Thyroid gland (tissue), 4 donors: ENCODE results near the gene MAML3. TPM values are rescaled to one million over a fixed set of nuclear protein-coding genes. Genes with fewer than 3 reads are reported as not detected.

Experiments
- DNase-seq, 2 donors: peaks; one replicate each; pipeline ENCODE4 v3.0.0-alpha.2; 2019
- H3K27ac ChIP-seq, 3 donors: fragments of 200-600 bp; sonication (generic); 1 replicate in 2 of 3; 2 replicates in 1 of 3; pipeline ENCODE4 v1.5.1; 2016 to 2019; ENCODE audit warnings: mild to moderate bottlenecking in 1 of 3, moderate library complexity in 1 of 3
- H3K27me3 ChIP-seq: fragments of 200-600 bp; sonication (generic); one replicate; pipeline ENCODE4 v1.5.1; 2019
- H3K36me3 ChIP-seq, 2 donors: fragments of 200-600 bp; sonication (generic); one replicate each; pipeline ENCODE4 v1.5.1; 2016 to 2019
- H3K4me1 ChIP-seq, 2 donors: fragments of 200-600 bp; sonication (generic); one replicate each; pipeline ENCODE4 v1.5.1; 2017 to 2019
- H3K4me3 ChIP-seq, 3 donors: fragments of 200-600 bp; sonication (generic); replicated peaks in 1 of 3; 1 replicate in 2 of 3; 2 replicates in 1 of 3; pipeline ENCODE4 v1.5.1; 2016; ENCODE audit warnings: mild to moderate bottlenecking in 1 of 3
- H3K9me3 ChIP-seq: fragments of 200-600 bp; sonication (generic); one replicate; pipeline ENCODE4 v1.5.1; 2017
- POLR2A ChIP-seq, 2 donors: fragments of 450-650 bp; IDR thresholded peaks; one replicate each; pipeline ENCODE4 v1.6.1; 2017; ENCODE audit warnings: antibody characterized with exemption in 2 of 2, mild to moderate bottlenecking in 2 of 2, moderate library complexity in 1 of 2
- WGBS, 2 donors: methylation state at CpG; one replicate each; pipeline ENCODE4 v1.1.5; 2017; 5-methylcytosine and 5-hydroxymethylcytosine counted together
- intact Hi-C: fragments of 100-400 bp; cut with DNase I; formaldehyde crosslinking; loops from one replicate; pipeline ENCODE4 v1.15.1; 2023
- total RNA-seq, 4 donors: library from RNA; depleted of rRNA; stranded (reverse); fragments of >200 nt; gene quantifications; one replicate each; pipeline ENCODE4 v1.2.3, GENCODE V29; 2016
- TF ChIP-seq, protein P1 (sequence below), 6 experiments: fragments of 200-600 bp in 3 of 6; fragments of 450-650 bp in 3 of 6; sonication (generic) in 3 of 6; IDR thresholded peaks; one replicate each; pipeline ENCODE4 v1.5.1; 2016 to 2019; ENCODE audit warnings: antibody characterized with exemption in 6 of 6, mild to moderate bottlenecking in 2 of 6, inconsistent platforms in 1 of 6, moderate library complexity in 1 of 6

The MAML3 gene
- total RNA-seq, 4 donors from 2014 or later, result 5.7 to 14.1 (median 11.4) TPM

DNA sequence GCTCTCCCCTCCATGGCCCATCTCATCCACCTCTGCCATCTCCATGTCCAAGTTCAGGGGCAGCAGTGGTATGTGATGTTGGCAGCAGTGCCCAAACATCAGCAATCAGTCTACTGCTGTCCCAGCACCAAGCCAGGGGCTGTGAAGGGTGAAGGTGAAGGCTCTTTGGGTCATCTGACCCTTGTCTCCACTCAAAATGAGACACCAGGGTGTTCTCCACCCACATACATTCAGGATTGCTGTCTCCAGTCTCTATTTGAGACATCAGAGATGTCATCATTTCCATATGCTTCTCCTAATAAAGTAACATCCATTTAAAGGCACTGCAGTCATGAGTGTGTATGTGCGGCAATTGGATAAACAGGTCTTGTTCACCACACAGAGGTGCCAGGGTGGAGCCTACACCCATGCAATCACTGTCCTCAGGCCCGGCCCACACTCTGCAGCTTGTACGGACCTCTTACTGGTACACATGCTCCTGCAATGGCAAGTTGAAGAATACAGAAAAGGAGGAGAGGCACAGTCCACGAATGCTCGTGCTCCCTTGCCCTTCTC is 22.2 kb downstream of the MAML3 start:
- Histone ChIP-seq H3K4me3 (no peak overlapping the region), H3K27me3 (no peaks in the 10 kb centered on the region), H3K36me3 (no peaks in the 10 kb centered on the region), H3K4me1 (peaks cover 5 to 10% of the 10 kb centered on the region in 2 donors), H3K9me3 (no peaks in the 10 kb centered on the region), H3K27ac (no peak overlapping the region)
- 91 to 97% methylated on average over 5 of the region's 5 CpGs for WGBS, 2 donors
- DNase-seq, result no peak
- TF ChIP-seq, protein P1, sequence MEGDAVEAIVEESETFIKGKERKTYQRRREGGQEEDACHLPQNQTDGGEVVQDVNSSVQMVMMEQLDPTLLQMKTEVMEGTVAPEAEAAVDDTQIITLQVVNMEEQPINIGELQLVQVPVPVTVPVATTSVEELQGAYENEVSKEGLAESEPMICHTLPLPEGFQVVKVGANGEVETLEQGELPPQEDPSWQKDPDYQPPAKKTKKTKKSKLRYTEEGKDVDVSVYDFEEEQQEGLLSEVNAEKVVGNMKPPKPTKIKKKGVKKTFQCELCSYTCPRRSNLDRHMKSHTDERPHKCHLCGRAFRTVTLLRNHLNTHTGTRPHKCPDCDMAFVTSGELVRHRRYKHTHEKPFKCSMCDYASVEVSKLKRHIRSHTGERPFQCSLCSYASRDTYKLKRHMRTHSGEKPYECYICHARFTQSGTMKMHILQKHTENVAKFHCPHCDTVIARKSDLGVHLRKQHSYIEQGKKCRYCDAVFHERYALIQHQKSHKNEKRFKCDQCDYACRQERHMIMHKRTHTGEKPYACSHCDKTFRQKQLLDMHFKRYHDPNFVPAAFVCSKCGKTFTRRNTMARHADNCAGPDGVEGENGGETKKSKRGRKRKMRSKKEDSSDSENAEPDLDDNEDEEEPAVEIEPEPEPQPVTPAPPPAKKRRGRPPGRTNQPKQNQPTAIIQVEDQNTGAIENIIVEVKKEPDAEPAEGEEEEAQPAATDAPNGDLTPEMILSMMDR (IDR thresholded peaks at IDR 0.05), result no peak
- no peak for TF ChIP-seq POLR2A (IDR thresholded peaks at IDR 0.05)
- intact Hi-C loops, result no loop called here

- Histone ChIP-seq H3K27ac (no peak overlapping the region), H3K36me3 (no peaks in the 10 kb centered on the region), H3K4me1 (peaks cover 5 to 8% of the 10 kb centered on the region in 2 donors), H3K9me3 (no peaks in the 10 kb centered on the region), H3K4me3 (no peak overlapping the region), H3K27me3 (no peaks in the 10 kb centered on the region)
- DNase-seq, result no peak
- TF ChIP-seq, protein P1 (IDR thresholded peaks at IDR 0.05), result no peak
- no peak for TF ChIP-seq POLR2A (IDR thresholded peaks at IDR 0.05)
- intact Hi-C loops, result no loop called here
- WGBS, 2 donors, result 88 to 90% methylated on average over 2 of the region's 2 CpGs
Measured at GRCh38 chr4:140130677-140131076, 23.3 kb downstream of the MAML3 start.

GRCh38 chr4:140127422-140127821 is 26.6 kb downstream of the MAML3 start:
- WGBS, 2 donors, result 80 to 89% methylated on average over 2 of the region's 2 CpGs
- H3K4me3 ChIP-seq, result no peak overlapping the region
- DNase-seq, result no peak
- no peaks in the 10 kb centered on the region for H3K36me3 ChIP-seq
- H3K9me3 ChIP-seq, result no peaks in the 10 kb centered on the region
- TF ChIP-seq, protein P1 (IDR thresholded peaks at IDR 0.05), result no peak
- no peak for TF ChIP-seq POLR2A (IDR thresholded peaks at IDR 0.05)
- H3K4me1 ChIP-seq, result no peaks in the 10 kb centered on the region
- H3K27ac ChIP-seq, result no peak overlapping the region
- intact Hi-C loops, result no loop called here
- no peaks in the 10 kb centered on the region for H3K27me3 ChIP-seq

DNA sequence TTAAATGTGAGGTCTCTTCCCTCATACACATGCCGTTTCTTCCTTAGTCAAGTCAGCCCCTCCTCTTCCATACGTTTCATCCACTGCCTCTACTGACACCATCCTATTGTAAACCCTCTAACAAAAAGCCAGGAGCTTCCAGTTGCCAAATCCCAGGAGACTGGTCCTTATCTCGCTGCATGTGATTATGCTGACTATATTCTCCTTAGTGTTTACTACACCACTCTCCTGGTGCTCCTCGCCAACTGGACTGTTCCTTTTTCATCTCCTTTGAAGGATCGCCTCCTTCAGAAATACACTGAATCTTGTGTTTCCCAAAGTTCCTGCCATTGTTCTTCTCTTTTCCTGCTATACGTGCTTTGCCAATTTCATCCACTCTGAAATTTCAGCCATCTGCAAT is 27.7 kb downstream of the MAML3 start:
- intact Hi-C loops, result no loop called here
- Histone ChIP-seq H3K27me3 (no peaks in the 10 kb centered on the region), H3K27ac (no peak overlapping the region), H3K9me3 (no peaks in the 10 kb centered on the region), H3K4me1 (no peaks in the 10 kb centered on the region), H3K36me3 (no peaks in the 10 kb centered on the region), H3K4me3 (no peak overlapping the region)
- TF ChIP-seq, protein P1 (IDR thresholded peaks at IDR 0.05), result no peak
- no peak for TF ChIP-seq POLR2A (IDR thresholded peaks at IDR 0.05)
- no peak for DNase-seq
- 84 to 86% methylated on average over 6 of the region's 6 CpGs for WGBS, 2 donors

DNA sequence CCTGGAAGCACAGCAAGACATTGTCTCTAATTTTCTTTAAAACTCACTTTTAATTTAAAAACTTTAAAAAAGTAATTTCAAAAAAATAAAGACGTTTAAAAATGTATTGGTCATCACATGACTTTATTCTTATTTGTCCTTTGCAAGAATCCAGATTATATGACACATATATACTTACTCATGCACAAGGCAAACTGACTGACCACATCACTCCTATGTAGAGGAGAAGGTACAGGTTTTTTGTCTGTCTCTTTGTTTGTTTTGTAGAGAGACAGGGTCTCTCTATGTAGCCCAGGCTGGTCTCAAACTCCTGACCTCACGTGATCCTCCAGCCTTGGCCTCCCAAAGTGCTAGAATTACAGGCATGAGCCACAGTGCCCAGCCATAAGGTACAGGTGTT is 28.6 kb downstream of the MAML3 start:
- Histone ChIP-seq H3K27ac (no peak overlapping the region), H3K4me1 (no peaks in the 10 kb centered on the region), H3K36me3 (no peaks in the 10 kb centered on the region), H3K27me3 (no peaks in the 10 kb centered on the region), H3K9me3 (no peaks in the 10 kb centered on the region), H3K4me3 (no peak overlapping the region)
- WGBS, 2 donors, result 90 to 91% methylated on average over 2 of the region's 2 CpGs
- DNase-seq, result no peak
- intact Hi-C loops, result no loop called here
- TF ChIP-seq, protein P1 (IDR thresholded peaks at IDR 0.05), result no peak
- no peak for TF ChIP-seq POLR2A (IDR thresholded peaks at IDR 0.05)
